ENCODE measurements around the gene CMYA5. TPM values are rescaled to one million over a fixed set of nuclear protein-coding genes. Genes with fewer than 3 reads are reported as not detected.

CMYA5 gene
- total and polyA plus RNA-seq, 4 donors = 1.3 to 2.9 (median 2.0) TPM

GRCh38 chr5:79772651-79773050 is 83.0 kb downstream of the CMYA5 start:
- DNase-seq (ENCODE audit: low spot score) = no peak
- H3K27ac ChIP-seq (ENCODE audit: low read depth in 1 of 2, low read length in 2 of 2) = no peak overlapping the region
- H3K9me3 ChIP-seq (ENCODE audit: control insufficient read depth in 4 of 4, low read length in 3 of 4) = no peaks in the 10 kb centered on the region
- no peaks in the 10 kb centered on the region for H3K27me3 ChIP-seq (ENCODE audit: control insufficient read depth in 4 of 4, insufficient read depth in 4 of 4, low read length in 3 of 4)
- H3K4me1 ChIP-seq (ENCODE audit: control insufficient read depth in 4 of 4, insufficient read depth in 4 of 4, low read length in 3 of 4) = peaks cover 1 to 22% (median 10%) of the 10 kb centered on the region in 4 donors
- no peak overlapping the region for H3K4me3 ChIP-seq (ENCODE audit: low read depth in 1 of 3, low read length in 3 of 3)
- WGBS = 58% methylated on average over 5 of the region's 5 CpGs
- H3K36me3 ChIP-seq (ENCODE audit: control insufficient read depth in 4 of 4, insufficient read depth in 3 of 4, low read depth in 1 of 4, low read length in 3 of 4) = no peaks in the 10 kb centered on the region
- no peak overlapping the region for H3K9ac ChIP-seq (ENCODE audit: low read depth in 1 of 2, low read length in 2 of 2)
- TF ChIP-seq SP1 (IDR thresholded peaks at IDR 0.05) = no peak
- no peak for TF ChIP-seq HNF4G (IDR thresholded peaks at IDR 0.05)
- TF ChIP-seq, protein P1, sequence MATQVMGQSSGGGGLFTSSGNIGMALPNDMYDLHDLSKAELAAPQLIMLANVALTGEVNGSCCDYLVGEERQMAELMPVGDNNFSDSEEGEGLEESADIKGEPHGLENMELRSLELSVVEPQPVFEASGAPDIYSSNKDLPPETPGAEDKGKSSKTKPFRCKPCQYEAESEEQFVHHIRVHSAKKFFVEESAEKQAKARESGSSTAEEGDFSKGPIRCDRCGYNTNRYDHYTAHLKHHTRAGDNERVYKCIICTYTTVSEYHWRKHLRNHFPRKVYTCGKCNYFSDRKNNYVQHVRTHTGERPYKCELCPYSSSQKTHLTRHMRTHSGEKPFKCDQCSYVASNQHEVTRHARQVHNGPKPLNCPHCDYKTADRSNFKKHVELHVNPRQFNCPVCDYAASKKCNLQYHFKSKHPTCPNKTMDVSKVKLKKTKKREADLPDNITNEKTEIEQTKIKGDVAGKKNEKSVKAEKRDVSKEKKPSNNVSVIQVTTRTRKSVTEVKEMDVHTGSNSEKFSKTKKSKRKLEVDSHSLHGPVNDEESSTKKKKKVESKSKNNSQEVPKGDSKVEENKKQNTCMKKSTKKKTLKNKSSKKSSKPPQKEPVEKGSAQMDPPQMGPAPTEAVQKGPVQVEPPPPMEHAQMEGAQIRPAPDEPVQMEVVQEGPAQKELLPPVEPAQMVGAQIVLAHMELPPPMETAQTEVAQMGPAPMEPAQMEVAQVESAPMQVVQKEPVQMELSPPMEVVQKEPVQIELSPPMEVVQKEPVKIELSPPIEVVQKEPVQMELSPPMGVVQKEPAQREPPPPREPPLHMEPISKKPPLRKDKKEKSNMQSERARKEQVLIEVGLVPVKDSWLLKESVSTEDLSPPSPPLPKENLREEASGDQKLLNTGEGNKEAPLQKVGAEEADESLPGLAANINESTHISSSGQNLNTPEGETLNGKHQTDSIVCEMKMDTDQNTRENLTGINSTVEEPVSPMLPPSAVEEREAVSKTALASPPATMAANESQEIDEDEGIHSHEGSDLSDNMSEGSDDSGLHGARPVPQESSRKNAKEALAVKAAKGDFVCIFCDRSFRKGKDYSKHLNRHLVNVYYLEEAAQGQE (IDR thresholded peaks at IDR 0.05) = no peak
- no peak for TF ChIP-seq RAD21 (IDR thresholded peaks at IDR 0.05)
- TF ChIP-seq ZBTB33 (IDR thresholded peaks at IDR 0.05) = no peak
- no peak for TF ChIP-seq RXRA (IDR thresholded peaks at IDR 0.05)
- TF ChIP-seq FOXA2 (IDR thresholded peaks at IDR 0.05) = no peak
- no peak for TF ChIP-seq NR2F2 (IDR thresholded peaks at IDR 0.05)
- no peak for TF ChIP-seq MAX (IDR thresholded peaks at IDR 0.05)
- TF ChIP-seq JUND (IDR thresholded peaks at IDR 0.05) = no peak
- no peak for TF ChIP-seq TAF1 (conservative IDR thresholded peaks at IDR 0.05)
- TF ChIP-seq, protein P2, sequence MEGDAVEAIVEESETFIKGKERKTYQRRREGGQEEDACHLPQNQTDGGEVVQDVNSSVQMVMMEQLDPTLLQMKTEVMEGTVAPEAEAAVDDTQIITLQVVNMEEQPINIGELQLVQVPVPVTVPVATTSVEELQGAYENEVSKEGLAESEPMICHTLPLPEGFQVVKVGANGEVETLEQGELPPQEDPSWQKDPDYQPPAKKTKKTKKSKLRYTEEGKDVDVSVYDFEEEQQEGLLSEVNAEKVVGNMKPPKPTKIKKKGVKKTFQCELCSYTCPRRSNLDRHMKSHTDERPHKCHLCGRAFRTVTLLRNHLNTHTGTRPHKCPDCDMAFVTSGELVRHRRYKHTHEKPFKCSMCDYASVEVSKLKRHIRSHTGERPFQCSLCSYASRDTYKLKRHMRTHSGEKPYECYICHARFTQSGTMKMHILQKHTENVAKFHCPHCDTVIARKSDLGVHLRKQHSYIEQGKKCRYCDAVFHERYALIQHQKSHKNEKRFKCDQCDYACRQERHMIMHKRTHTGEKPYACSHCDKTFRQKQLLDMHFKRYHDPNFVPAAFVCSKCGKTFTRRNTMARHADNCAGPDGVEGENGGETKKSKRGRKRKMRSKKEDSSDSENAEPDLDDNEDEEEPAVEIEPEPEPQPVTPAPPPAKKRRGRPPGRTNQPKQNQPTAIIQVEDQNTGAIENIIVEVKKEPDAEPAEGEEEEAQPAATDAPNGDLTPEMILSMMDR (IDR thresholded peaks at IDR 0.05; ENCODE audit: low read depth, low read length, missing input control) = no peak
- TF ChIP-seq YY1 (IDR thresholded peaks at IDR 0.05) = no peak

DNA sequence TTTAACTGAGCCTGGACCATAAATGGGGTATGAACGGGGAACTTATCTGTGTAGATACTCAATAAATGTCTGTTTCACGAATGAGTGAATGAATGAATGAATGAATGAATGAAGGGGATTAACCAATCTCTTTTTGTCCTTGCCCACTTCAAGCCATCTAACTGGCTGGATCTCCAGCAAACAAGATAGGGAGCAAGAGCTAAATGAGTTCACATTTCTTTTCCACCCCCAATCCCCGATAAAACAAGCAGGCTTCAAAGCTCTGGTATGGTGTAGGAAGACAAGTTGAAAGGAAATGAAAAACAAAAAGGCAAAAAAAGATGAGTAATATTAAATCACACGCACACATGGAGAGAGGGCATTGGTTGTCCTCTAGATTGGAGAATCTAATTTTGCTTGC is 84.0 kb downstream of the CMYA5 start:
- no peak overlapping the region for H3K27ac ChIP-seq (ENCODE audit: low read depth in 1 of 2, low read length in 2 of 2)
- H3K4me1 ChIP-seq (ENCODE audit: control insufficient read depth in 4 of 4, insufficient read depth in 4 of 4, low read length in 3 of 4) = peaks cover 1 to 22% (median 10%) of the 10 kb centered on the region in 4 donors
- no peaks in the 10 kb centered on the region for H3K36me3 ChIP-seq (ENCODE audit: control insufficient read depth in 4 of 4, insufficient read depth in 3 of 4, low read depth in 1 of 4, low read length in 3 of 4)
- H3K9me3 ChIP-seq (ENCODE audit: control insufficient read depth in 4 of 4, low read length in 3 of 4) = no peaks in the 10 kb centered on the region
- H3K4me3 ChIP-seq (ENCODE audit: low read depth in 1 of 3, low read length in 3 of 3) = no peak overlapping the region
- WGBS = 94% methylated on average over 4 of the region's 4 CpGs
- TF ChIP-seq HNF4G (IDR thresholded peaks at IDR 0.05) = no peak
- TF ChIP-seq ZBTB33 (IDR thresholded peaks at IDR 0.05) = no peak
- no peak for TF ChIP-seq GABPA (IDR thresholded peaks at IDR 0.05 in 1 of 2, conservative IDR thresholded peaks at IDR 0.05 in 1 of 2)
- no peak for TF ChIP-seq TAF1 (conservative IDR thresholded peaks at IDR 0.05)
- no peak for TF ChIP-seq RAD21 (IDR thresholded peaks at IDR 0.05)
- TF ChIP-seq, protein P2 (IDR thresholded peaks at IDR 0.05; ENCODE audit: low read depth, low read length, missing input control) = no peak
- no peak for TF ChIP-seq SP1 (IDR thresholded peaks at IDR 0.05)
- no peak for DNase-seq (ENCODE audit: low spot score)
- H3K9ac ChIP-seq (ENCODE audit: low read depth in 1 of 2, low read length in 2 of 2) = no peak overlapping the region
- no peaks in the 10 kb centered on the region for H3K27me3 ChIP-seq (ENCODE audit: control insufficient read depth in 4 of 4, insufficient read depth in 4 of 4, low read length in 3 of 4)
